NCI-H2196 (cell line): ENCODE measurements around the gene RXRG.

Source experiments
- DNase-seq: peaks from one replicate; lab custom pipeline; 2025; ENCODE audit not compliant: unreplicated experiment; lab: John Stamatoyannopoulos, UW

The RXRG gene

DNA sequence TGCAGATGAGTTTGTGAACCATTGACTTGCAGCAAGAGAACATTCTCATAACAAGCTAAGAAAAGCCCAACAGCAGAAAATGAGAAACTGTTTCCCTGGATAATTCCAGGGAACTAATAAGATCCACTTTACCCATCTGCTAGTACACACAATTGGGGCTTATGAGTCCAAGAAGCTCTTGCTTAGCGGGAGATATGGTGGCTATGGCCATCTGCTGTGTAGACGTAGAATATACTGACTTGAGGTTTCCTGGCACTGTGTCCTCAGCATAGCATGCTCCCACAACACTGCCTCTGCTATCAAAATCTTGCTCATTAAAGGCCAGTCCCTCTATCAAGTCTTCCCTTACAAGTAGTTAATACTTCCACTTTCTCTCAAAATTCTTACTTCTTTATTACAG lies 6.8 kb upstream of the RXRG start:
- DNase-seq, result no peak

DNA sequence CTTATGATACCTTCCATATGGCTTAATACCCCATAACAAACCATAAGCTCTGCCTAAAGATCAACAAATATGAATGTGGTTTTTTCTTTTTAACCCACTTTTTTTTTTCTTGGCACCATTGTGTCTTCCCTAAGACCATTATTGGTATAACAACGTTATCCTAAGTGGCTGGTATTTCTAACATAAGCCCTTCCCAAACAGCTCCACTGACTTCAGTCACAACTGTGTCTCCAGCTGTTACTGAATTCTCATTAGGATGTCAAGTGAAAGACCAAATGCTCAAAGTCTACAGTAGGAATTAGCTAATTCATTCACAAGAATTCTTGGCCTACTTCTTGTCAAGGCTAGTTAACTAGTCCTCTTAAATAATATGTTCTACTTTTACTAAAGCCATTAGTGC lies 4.2 kb upstream of the RXRG start:
- no peak for DNase-seq

DNA sequence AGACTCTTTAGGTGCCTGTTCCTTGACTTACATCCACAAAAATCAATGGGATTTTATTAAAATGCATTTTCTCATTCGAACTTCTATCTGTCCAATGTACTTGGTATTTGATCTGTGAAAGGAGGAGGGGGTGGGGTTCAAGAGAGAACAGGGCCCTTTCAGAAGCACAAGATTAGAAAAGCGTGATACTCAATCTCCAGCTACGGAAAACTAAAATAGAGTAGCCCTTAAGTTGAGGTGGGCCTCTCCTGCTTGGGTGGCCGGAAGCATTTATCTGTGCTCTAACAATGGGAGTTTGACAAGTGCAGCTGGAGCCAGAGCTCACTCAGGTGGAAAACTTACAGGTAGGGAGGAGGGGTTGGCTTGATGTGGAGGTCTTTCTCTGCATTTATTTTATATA lies 462 bp upstream of the RXRG start:
- DNase-seq, result no peak

DNA sequence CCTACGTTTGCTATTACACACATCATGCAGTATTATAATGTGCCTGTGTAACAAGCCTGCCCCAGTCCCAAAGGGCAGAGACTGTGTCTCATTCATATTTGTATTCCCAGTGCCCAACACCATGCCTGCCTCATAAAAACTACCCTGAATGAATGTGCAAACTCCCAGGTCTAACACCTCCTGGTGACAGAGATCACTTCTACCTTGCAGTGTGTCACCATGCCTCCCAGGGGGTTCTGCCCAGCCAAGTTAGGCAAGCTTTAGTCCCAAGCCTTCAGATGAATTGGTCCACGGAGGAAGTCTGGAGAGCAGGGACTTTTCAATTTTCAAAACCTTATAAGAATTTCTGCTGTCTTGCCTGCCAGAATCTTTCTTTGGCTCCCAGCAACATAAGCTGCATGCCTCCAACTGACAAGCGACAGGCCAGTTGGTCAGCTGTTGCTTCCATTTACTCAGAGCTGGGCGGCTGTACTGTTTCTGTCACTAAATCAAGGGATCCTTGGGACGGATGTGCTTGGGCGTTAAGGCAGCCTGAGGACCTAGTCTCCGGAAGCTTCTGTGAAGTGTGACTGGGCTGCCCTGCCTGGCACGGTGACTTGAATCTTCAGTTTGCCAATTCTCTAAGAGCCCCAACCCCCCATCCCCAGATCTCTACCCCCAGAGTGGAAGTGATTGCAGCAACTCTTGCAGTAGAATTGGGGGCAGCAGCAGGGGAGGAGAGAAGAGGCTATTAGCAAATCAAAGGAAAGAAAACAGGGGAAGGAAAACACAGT lies 1.2 kb downstream of the RXRG start:
- no peak for DNase-seq

DNA sequence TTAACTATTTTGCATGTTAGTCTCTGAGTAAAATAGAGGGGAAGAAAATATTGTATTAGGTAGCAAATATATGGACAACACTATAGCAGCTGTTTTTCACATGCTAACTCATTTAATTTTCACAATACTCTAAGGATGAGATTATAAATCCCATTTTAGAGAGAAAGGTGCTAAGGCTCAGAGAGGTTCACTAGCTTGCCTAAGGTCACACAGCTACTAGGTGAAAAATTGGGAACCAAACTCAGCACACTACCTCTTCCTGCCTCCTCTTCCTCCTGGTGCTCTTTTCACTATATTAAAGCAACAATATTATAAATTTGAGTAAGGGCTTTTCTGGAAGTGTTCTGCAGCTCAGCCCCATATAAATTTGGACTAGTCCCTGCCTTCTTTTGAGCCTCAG lies 2.3 kb downstream of the RXRG start:
- no peak for DNase-seq

GRCh38 chr1:165442053-165442452 lies 2.9 kb downstream of the RXRG start:
- DNase-seq, result no peak

GRCh38 chr1:165441166-165441880 lies 3.6 kb downstream of the RXRG start:
- DNase-seq, result no peak

- no peak for DNase-seq
Measured at GRCh38 chr1:165439330-165439729, 5.6 kb downstream of the RXRG start.

DNA sequence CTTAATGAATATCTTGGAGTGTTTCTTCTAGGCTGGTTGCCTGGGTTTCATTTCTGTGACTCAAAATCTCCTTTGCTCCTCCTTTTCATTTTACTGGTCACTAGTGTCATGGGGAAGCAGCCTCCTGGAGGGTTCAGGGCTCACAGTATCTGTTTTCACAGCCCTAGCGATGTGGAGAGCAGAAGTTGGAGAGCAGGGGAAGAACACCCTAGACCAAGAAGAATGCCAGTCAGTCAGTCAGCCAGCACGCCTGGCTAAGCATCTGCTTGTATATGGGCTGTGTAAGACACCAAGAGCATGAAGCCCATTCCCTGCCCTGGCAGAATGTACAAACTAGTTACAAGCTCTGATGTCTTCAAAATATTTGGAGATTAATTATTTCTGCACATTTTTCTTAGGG lies 7.9 kb downstream of the RXRG start:
- no peak for DNase-seq

- no peak for DNase-seq
Measured at GRCh38 chr1:165435801-165436200, 9.1 kb downstream of the RXRG start.

DNA sequence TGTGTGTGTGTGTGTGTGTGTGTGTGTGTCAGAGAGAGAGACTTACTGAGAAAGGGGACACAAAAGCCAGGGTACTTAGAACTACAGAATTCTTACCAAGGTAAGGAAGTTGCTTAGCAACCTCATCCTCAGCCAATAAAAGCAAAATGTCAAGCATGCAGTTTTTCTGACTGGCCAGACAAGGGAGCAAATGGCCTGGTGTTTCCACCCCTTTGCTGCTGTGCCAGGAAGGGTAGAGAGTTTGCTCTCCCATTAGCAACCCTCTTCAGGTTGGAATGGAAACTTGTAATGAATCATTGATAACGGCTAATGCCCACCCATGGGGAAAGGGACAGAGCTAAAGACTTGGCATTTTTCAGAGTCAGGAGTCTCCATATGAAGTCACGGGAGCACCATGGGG lies 10.6 kb downstream of the RXRG start:
- DNase-seq, result peak; percentile 45

- DNase-seq, result no peak
Measured at GRCh38 chr1:165431079-165431478, 13.8 kb downstream of the RXRG start.

- DNase-seq, result no peak
Measured at GRCh38 chr1:165426745-165427144, 18.2 kb downstream of the RXRG start.

DNA sequence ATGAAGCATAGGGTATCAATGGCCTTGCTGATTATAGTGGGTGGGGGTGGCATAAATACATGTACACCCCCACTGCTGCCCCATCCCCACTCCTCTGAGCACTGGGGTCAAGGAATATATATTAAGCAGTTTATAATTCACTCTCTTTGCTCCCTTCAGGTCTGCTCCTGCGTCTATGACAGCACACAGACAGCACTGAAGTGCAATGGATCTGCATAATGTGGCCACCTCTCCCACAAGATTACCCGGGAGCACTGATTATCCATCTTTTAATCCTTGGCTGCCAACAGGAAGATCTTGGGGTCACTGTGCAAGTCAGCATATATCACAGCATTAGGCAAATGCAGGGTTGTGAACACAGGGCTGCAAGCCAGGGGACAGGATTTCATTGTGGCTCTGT lies 19.3 kb downstream of the RXRG start:
- no peak for DNase-seq

GRCh38 chr1:165424454-165425216 lies 20.3 kb downstream of the RXRG start:
- DNase-seq, result no peak

DNA sequence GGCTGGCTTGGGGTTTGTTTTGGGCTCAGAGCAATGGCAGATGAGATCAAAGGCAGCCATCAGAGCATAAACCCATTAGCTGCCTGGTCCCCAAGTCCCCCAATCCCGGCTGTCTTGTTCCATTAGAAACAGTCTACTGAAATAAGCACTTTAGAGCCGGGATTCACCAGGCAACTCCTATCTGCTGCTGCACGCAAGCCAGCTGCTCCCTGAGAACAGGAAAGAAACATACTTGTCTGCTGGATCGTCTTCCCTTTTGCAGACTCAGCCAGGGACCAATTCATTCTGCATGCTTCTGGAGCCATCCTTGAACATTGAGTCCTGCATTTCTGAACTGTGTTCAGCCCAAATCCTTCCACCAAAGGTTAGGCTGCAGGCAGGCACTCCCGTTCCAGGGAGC lies 21.8 kb downstream of the RXRG start:
- no peak for DNase-seq

DNA sequence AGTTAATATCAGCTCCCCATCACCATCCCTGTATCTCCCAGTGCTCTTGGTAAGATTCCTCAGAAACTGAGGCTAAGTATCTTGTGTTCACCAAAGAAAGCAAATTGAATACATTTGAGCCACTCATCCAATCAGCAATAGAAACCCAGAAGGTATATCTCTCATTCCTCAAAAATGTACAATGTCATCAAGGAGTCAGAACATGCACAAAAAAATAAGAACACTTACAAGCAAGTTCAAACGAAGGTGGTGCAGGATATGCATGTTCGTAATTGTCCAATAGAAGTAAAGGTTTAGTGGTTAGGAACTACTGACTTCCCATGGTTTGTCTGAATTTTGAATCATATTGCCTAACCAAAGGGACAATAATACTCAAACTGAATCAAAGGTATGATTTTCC lies 24.3 kb downstream of the RXRG start:
- no peak for DNase-seq

- no peak for DNase-seq
Measured at GRCh38 chr1:165419839-165420238, 25.1 kb downstream of the RXRG start.

DNA sequence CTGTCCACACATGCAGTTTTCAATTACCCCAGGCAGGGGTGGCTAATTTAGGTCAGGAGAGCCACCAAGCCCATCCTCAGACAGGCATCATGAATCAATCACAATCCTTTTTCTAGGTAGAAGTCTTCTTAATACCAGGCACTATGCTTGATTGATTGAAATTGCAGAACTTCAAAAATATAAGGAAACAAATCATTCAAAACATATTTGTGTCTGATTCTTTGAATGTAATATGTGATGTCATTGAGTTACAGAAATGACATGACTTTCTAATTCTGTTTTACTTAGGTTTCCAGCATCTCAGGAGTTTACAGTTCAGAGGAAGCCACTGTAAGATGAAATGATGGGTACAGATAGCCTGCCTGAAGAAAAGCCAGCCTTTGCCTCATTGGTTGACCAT lies 26.7 kb downstream of the RXRG start:
- no peak for DNase-seq

DNA sequence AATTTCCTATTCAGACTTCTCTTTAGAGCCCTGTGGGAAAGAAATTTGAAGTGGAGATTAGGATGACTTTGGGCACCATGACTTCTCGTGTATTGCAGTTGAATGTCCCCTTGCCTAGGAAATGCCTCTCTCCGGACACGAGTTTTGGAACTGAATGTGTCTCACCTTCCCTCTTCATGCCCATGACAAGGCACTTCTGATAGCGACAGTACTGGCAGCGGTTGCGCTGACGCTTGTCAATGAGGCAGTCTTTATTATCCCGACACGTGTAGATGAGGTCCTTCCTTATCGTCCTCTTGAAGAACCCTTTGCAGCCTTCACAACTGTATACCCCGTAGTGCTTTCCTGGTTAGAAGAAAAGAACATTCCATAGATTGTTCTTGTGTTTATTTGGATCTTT lies 28.1 kb downstream of the RXRG start:
- DNase-seq, result no peak

- no peak for DNase-seq
Measured at GRCh38 chr1:165415068-165415467, 29.9 kb downstream of the RXRG start.

DNA sequence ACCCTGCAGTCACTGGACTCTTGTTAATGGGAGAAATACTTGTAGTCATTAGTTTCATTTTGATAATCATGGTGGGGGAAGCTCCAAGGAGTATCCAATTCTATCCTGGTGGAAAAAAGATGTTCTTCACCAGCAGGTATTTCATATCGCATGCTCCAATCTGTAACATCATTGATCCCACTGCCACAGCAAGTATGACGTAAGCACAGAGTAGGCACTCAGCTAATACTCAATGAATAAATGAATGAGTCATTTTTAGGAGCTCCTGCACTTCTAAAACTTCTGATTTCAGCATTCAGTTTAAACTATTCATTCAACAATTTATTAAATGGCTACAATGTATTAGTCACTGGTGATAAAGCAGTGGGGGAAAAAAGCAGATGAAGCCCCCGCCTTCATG lies 30.3 kb downstream of the RXRG start:
- no peak for DNase-seq
